MCF 10A (cell line): ENCODE results near the gene EPHA4. TPM values are rescaled to one million over a fixed set of nuclear protein-coding genes. Genes with fewer than 3 reads are reported as not detected.

Source experiments
- BruUV-seq: library from RNA; stranded (reverse); fragments of 400-500 nt; replicated peaks from 2 replicates; lab custom pipeline; 2021; lab: Mats Ljungman, UMichigan
- CTCF ChIA-PET: fragments of 300-600 bp; sonication (Branson Sonifier 250); formaldehyde crosslinking; extraction: SDS; loops from one replicate; lab custom pipeline; 2021; ENCODE audit warnings: antibody characterized with exemption, inconsistent platforms; lab: Yijun Ruan, JAX
- POLR2A ChIA-PET: fragments of 300-600, 350-650 bp; sonication (Branson Sonifier 250); formaldehyde crosslinking; extraction: SDS; loops from one replicate; lab custom pipeline; 2020; ENCODE audit warnings: antibody characterized with exemption, inconsistent platforms; lab: Yijun Ruan, JAX
- DNase-seq: peaks from one replicate; pipeline ENCODE4 v3.0.0-alpha.2; 2018; ENCODE audit not compliant: unreplicated experiment
- H3K27ac Mint-ChIP-seq: one replicate; pipeline ENCODE4 v1.8.0; 2022; ENCODE audit warnings: mild to moderate bottlenecking, low read depth, mixed read lengths; ENCODE audit not compliant: unreplicated experiment
- H3K27me3 Mint-ChIP-seq: one replicate; pipeline ENCODE4 v1.8.0; 2022; ENCODE audit warnings: mixed read lengths; ENCODE audit not compliant: insufficient read depth, unreplicated experiment
- H3K36me3 Mint-ChIP-seq: one replicate; pipeline ENCODE4 v1.8.0; 2022; ENCODE audit warnings: mild to moderate bottlenecking, moderate library complexity, mixed read lengths; ENCODE audit not compliant: insufficient read depth, unreplicated experiment
- H3K4me1 Mint-ChIP-seq: one replicate; pipeline ENCODE4 v1.8.0; 2022; ENCODE audit warnings: mixed read lengths; ENCODE audit not compliant: insufficient read depth, unreplicated experiment
- H3K4me3 Mint-ChIP-seq: one replicate; pipeline ENCODE4 v1.8.0; 2022; ENCODE audit warnings: mild to moderate bottlenecking, moderate library complexity, mixed read lengths; ENCODE audit not compliant: unreplicated experiment
- H3K9me3 Mint-ChIP-seq: one replicate; pipeline ENCODE4 v1.8.0; 2022; ENCODE audit warnings: mixed read lengths; ENCODE audit not compliant: unreplicated experiment
- CTCF ChIP-seq: fragments of 200-600 bp; IDR thresholded peaks from one replicate; pipeline ENCODE4 v1.8.0; 2022; ENCODE audit warnings: antibody characterized with exemption, mild to moderate bottlenecking; ENCODE audit not compliant: unreplicated experiment
- intact Hi-C: fragments of 100-400 bp; cut with micrococcal nuclease; formaldehyde crosslinking; loops from 2 replicates; pipeline ENCODE4 v1.14.1; 2022
- total RNA-seq: library from RNA; stranded (reverse); gene quantifications from 2 replicates; pipeline ENCODE4 v1.2.3, GENCODE V29; 2022

EPHA4 gene
- total RNA-seq, 1 experiment from 2014 or later, result 2.0 TPM

- Mint-ChIP-seq H3K27me3 (no peaks in the 10 kb centered on the region), H3K36me3 (no peaks in the 10 kb centered on the region), H3K4me1 (peaks cover 19% of the 10 kb centered on the region), H3K4me3 (no peak overlapping the region), H3K9me3 (no peaks in the 10 kb centered on the region), H3K27ac (no peak overlapping the region)
- no peak for TF ChIP-seq CTCF
- DNase-seq, result no peak
- CTCF ChIA-PET, result no interaction called here
- no TSS peak for BruUV-seq
- intact Hi-C loops, result no loop called here
- POLR2A ChIA-PET, result no interaction called here
Observed at GRCh38 chr2:221505605-221506004, 66.5 kb downstream of the EPHA4 start.

- H3K4me3 Mint-ChIP-seq, result no peak overlapping the region
- no peak overlapping the region for H3K27ac Mint-ChIP-seq
- no peaks in the 10 kb centered on the region for H3K27me3 Mint-ChIP-seq
- POLR2A ChIA-PET, result interaction anchor here (0.6 kb wide), 1 partner anchor 305 kb away, joined by 3 read pairs; no protein-coding TSS in a partner anchor
- H3K36me3 Mint-ChIP-seq, result no peaks in the 10 kb centered on the region
- peaks cover 19% of the 10 kb centered on the region for H3K4me1 Mint-ChIP-seq
- no peaks in the 10 kb centered on the region for H3K9me3 Mint-ChIP-seq
- intact Hi-C loops, result no loop called here
- BruUV-seq, result no TSS peak
- CTCF ChIA-PET, result interaction anchor here (0.6 kb wide), 1 partner anchor 1404 kb away, joined by 3 read pairs; no protein-coding TSS in a partner anchor
- no peak for TF ChIP-seq CTCF
- DNase-seq, result no peak
Observed at GRCh38 chr2:221504905-221505304, 67.2 kb downstream of the EPHA4 start.

- intact Hi-C loops, result no loop called here
- ChIA-PET CTCF (interaction anchor here (0.6 kb wide), 2 partner anchors 56 to 1861 kb away, joined by 3 to 4 read pairs; no protein-coding TSS in a partner anchor), POLR2A (interaction anchor here (0.5 kb wide), 1 partner anchor 1152 kb away, joined by 3 read pairs; the partner anchor contains the start of gene FARSB)
- H3K27me3 Mint-ChIP-seq, result no peaks in the 10 kb centered on the region
- BruUV-seq, result no TSS peak
- H3K4me1 Mint-ChIP-seq, result peaks cover 19% of the 10 kb centered on the region
- no peak for TF ChIP-seq CTCF
- no peak overlapping the region for H3K27ac Mint-ChIP-seq
- DNase-seq, result no peak
- no peaks in the 10 kb centered on the region for H3K9me3 Mint-ChIP-seq
- H3K4me3 Mint-ChIP-seq, result no peak overlapping the region
- H3K36me3 Mint-ChIP-seq, result no peaks in the 10 kb centered on the region
Observed at GRCh38 chr2:221503965-221504364, 68.1 kb downstream of the EPHA4 start.

- CTCF ChIA-PET, result no interaction called here
- peak; percentile 65 for DNase-seq
- no peak for TF ChIP-seq CTCF
- intact Hi-C loops, result no loop called here
- POLR2A ChIA-PET, result no interaction called here
- no TSS peak for BruUV-seq
- Mint-ChIP-seq H3K4me3 (no peak overlapping the region), H3K4me1 (peaks cover 19% of the 10 kb centered on the region), H3K9me3 (no peaks in the 10 kb centered on the region), H3K36me3 (no peaks in the 10 kb centered on the region), H3K27ac (peak overlapping the region; percentile 46), H3K27me3 (no peaks in the 10 kb centered on the region)
Observed at GRCh38 chr2:221502270-221503010, 69.7 kb downstream of the EPHA4 start.
